Heart right ventricle (tissue), 16 donors: Measurements from ENCODE around the gene VCP. TPM values are rescaled to one million over a fixed set of nuclear protein-coding genes. Genes with fewer than 3 reads are reported as not detected.
A peak's percentile ranks its signal among the peaks of the same experiment; 100 is the strongest.

Experiments used
- ATAC-seq, 8 donors: fragments of 200-7000 bp; cut with Tn5 transposase; one replicate each; pipeline ENCODE4 v1.9.1; 2020; ENCODE audit warnings: mild to moderate bottlenecking in 8 of 8, moderate library complexity in 8 of 8, moderate number of reproducible peaks in 1 of 8
- DNase-seq, 2 donors: peaks; one replicate each; pipeline ENCODE4 v3.0.0-alpha.2; 2020
- H3K27ac ChIP-seq, 10 donors: fragments of 200-600 bp; sonication (generic) in 2 of 10; one replicate each; pipeline versions ENCODE4 v1.5.0 to v1.8.0; 2020 to 2022; ENCODE audit warnings: mild to moderate bottlenecking in 3 of 10
- H3K27me3 ChIP-seq, 7 donors: fragments of 200-600 bp; one replicate each; pipeline ENCODE4 v1.8.0; 2021 to 2022; ENCODE audit warnings: mild to moderate bottlenecking in 2 of 7
- H3K36me3 ChIP-seq, 9 donors: fragments of 200-600 bp; sonication (generic) in 1 of 9; one replicate each; pipeline versions ENCODE4 v1.5.0 to v1.8.0; 2020 to 2022; ENCODE audit warnings: mild to moderate bottlenecking in 2 of 9
- H3K4me1 ChIP-seq, 9 donors: fragments of 200-600 bp; sonication (generic) in 1 of 9; one replicate each; pipeline versions ENCODE4 v1.5.0 to v1.8.0; 2020 to 2022; ENCODE audit warnings: mild to moderate bottlenecking in 4 of 9
- H3K4me3 ChIP-seq, 10 donors: fragments of 200-600 bp; sonication (generic) in 2 of 10; one replicate each; pipeline versions ENCODE4 v1.5.0 to v1.8.0; 2020 to 2022; ENCODE audit warnings: mild to moderate bottlenecking in 7 of 10, moderate library complexity in 2 of 10
- H3K9me3 ChIP-seq, 11 donors: fragments of 200-600 bp in 10 of 11; sonication (generic) in 2 of 11; one replicate each; pipeline versions ENCODE4 v1.5.0 to v1.8.0; 2013 to 2022; ENCODE audit warnings: mild to moderate bottlenecking in 2 of 11, control low read depth in 1 of 11, moderate library complexity in 1 of 11
- WGBS, 2 donors: extraction: QIAGEN DNeasy Blood & Tissue Kit; methylation state at CpG; one replicate each; pipeline ENCODE4 v1.1.7; 2013; ENCODE audit warnings: inconsistent platforms in 1 of 2; 5-methylcytosine and 5-hydroxymethylcytosine counted together
- intact Hi-C, 10 donors: fragments of 100-400 bp; cut with DNase I; formaldehyde crosslinking; loops; one replicate each; pipeline versions ENCODE4 v1.11.1 to v1.14.2; 2022
- polyA plus RNA-seq, 2 donors: library from polyadenylated mRNA; stranded (reverse); fragments of 200-250 nt; gene quantifications; one replicate each; pipeline ENCODE4 v1.2.3, GENCODE V29; 2013
- total RNA-seq, 10 donors: library from RNA; stranded (reverse); fragmentation: NEBNext Ultra II Directional in 3 of 10; extraction: Animal tissue kit (Norgen Biotek cat#: 25700) in 3 of 10; gene quantifications; one replicate each; pipeline versions ENCODE4 v1.2.1 to v1.2.4, GENCODE V29; 2021 to 2023
- TF ChIP-seq, protein P1 (sequence below), 9 donors: fragments of 200-600 bp; sonication (generic) in 2 of 9; IDR thresholded peaks; one replicate each; pipeline versions ENCODE4 v1.5.0 to v1.8.0; 2021 to 2022; ENCODE audit warnings: antibody characterized with exemption in 9 of 9, mild to moderate bottlenecking in 5 of 9, moderate library complexity in 1 of 9
- donor health status: Arrhythmogenic right ventricular cardiomyopathy.
- donor health status: ischemic (EF 13 %, LVEDD 7.1; RV severe dilation, severe dysfunction).
- donor health status: healthy with polysubstance abuse.
- donor health status: DM: no; HTN: yes; CAD: no.
- donor health status: DM: no; HTN: no; CAD: no.
- donor health status: ischemic (EF 25% LVEDD 6.9; RV normal size, moderate dysfunction).
- donor health status: ischemic (EF 25% LVEDD 5.7; RV mildly dilated, moderate dysfunction).
- donor health status: healthy.
- donor health status: DM: yes; HTN: yes; CAD: no.
- donor health status: Ischemic cardiomyopathy.
- donor health status: ischemic (EF 35%, LVEDD 5.7; RV mildly dilated, moderate dysfunction).
- donor health status: nonischemic (EF 11% LVEDD 7.7; RV severe dilation, severe dysfunction).
- donor health status: DM: yes; HTN: yes; CAD: no.
- donor health status: PGD.
- donor health status: ischemic (EF 29% LVEDD 5.4; RV normal size, mild dysfunction).
- donor health status: nonischemic (EF 23%, LVEDD 6.1; RV moderate dilation, normal function).

Gene VCP
- total and polyA plus RNA-seq, 12 donors: 69.9 to 385 (median 287) TPM

DNA sequence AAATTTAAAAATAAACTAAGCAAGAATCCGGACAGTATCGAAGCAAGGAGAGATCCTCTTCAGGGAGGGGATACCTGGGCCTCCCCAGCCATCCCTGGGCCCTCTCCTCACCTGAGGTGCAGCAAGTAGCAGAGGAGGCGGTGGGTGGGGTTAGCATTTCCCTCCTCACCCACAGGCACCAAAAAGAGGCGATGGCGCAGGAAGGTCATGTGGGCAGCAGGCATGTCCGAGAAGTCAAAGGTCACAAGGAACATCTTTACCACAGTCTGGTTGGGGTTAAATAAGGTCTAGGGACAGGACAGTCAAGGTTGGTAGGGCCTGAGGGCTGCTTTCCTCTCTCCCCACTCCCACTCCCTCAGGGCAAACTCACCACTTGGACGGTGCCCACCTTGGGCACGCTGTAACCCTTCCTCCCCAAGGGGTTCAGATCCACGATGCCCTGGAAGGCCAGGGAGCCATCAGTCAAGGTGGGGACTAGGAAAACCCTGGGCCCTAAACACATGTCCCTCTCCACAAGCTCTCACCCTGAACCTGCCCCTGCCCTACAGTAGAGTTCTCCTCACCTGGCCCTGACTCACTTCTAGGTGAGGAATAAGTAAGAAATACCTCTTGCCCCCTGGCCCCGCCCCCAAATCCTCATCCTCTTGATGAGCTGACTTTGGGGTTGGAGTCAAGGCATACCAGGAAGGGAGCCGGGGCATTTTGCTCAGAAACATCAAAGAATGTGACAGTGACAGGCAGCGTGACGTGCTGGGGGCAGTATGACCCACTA lies 33.3 kb upstream of the VCP start:
- DNase-seq (no peak), ATAC-seq (no peak)
- Histone ChIP-seq H3K27ac (no peak overlapping the region), H3K27me3 (no peaks in the 10 kb centered on the region), H3K4me1 (peaks cover 9 to 44% (median 37%) of the 10 kb centered on the region in 9 donors), H3K36me3 (peaks cover 0 to 62% (median 41%) of the 10 kb centered on the region in 9 donors), H3K4me3 (no peak overlapping the region), H3K9me3 (no peaks in the 10 kb centered on the region)
- TF ChIP-seq, protein P1, sequence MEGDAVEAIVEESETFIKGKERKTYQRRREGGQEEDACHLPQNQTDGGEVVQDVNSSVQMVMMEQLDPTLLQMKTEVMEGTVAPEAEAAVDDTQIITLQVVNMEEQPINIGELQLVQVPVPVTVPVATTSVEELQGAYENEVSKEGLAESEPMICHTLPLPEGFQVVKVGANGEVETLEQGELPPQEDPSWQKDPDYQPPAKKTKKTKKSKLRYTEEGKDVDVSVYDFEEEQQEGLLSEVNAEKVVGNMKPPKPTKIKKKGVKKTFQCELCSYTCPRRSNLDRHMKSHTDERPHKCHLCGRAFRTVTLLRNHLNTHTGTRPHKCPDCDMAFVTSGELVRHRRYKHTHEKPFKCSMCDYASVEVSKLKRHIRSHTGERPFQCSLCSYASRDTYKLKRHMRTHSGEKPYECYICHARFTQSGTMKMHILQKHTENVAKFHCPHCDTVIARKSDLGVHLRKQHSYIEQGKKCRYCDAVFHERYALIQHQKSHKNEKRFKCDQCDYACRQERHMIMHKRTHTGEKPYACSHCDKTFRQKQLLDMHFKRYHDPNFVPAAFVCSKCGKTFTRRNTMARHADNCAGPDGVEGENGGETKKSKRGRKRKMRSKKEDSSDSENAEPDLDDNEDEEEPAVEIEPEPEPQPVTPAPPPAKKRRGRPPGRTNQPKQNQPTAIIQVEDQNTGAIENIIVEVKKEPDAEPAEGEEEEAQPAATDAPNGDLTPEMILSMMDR (IDR thresholded peaks at IDR 0.05): no peak
- intact Hi-C loops: loop anchor here in 1 of 10 donors (10.0 kb wide), 1 partner anchor 111 kb away; no protein-coding TSS in a partner anchor
- WGBS, 2 donors: 94 to 95% methylated on average over 13 of the region's 13 CpGs

DNA sequence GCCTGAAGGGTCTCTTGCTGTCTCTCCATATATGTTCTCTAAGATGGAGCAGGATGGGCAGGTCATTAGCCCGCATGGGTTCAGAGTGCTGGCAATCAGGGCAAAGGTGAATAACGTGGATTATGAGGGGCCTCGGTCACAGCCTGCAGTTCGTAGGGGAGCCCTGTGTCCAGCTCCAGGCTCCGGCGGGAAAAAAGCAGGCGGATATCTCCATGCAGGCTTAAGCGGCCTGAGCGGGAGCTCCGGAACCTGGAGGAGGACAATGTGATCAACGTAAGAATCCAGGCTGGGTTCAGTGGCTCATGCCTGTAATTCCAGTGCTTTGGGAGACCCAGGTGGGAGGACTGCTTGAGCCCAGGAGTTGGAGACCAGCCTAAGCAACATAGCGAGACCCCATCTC lies 32.7 kb upstream of the VCP start:
- no peaks in the 10 kb centered on the region for H3K27me3 ChIP-seq
- peaks cover 0 to 68% (median 48%) of the 10 kb centered on the region in 9 donors for H3K36me3 ChIP-seq
- ATAC-seq (no peak), DNase-seq (no peak)
- intact Hi-C loops: loop anchor here in 1 of 10 donors (10.0 kb wide), 1 partner anchor 110 kb away; no protein-coding TSS in a partner anchor
- H3K9me3 ChIP-seq: no peaks in the 10 kb centered on the region
- WGBS, 2 donors: 89 to 92% methylated on average over 12 of the region's 12 CpGs
- no peak overlapping the region for H3K27ac ChIP-seq
- H3K4me1 ChIP-seq: peaks cover 3 to 37% (median 30%) of the 10 kb centered on the region in 9 donors
- TF ChIP-seq, protein P1 (IDR thresholded peaks at IDR 0.05): no peak
- H3K4me3 ChIP-seq: no peak overlapping the region

DNA sequence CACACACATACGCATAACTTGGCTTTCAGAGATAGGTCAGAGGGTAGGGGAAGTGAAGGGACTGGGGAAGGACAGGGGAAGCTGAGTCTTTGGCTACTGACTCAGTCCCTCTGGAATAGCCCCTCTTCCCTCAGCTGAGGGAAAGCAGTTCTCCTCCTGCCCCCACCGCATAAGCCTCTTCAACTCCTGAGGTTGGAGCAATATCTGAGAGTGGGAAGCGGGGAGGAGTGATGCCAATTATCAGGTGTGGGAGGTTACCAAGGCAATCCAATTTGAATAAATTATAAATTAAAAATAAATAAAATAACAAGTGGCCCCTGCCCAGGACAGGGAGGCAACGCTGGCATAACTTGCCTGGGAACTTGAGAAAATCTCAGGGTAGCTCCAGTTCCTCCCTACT lies 32.2 kb upstream of the VCP start:
- no peaks in the 10 kb centered on the region for H3K9me3 ChIP-seq
- TF ChIP-seq, protein P1 (IDR thresholded peaks at IDR 0.05): no peak
- no peak overlapping the region for H3K4me3 ChIP-seq
- DNase-seq (no peak), ATAC-seq (no peak)
- peaks cover 3 to 33% (median 25%) of the 10 kb centered on the region in 9 donors for H3K4me1 ChIP-seq
- intact Hi-C loops: loop anchor here in 1 of 10 donors (10.0 kb wide), 1 partner anchor 110 kb away; no protein-coding TSS in a partner anchor
- peaks cover 0 to 73% (median 53%) of the 10 kb centered on the region in 9 donors for H3K36me3 ChIP-seq
- WGBS, 2 donors: 89 to 90% methylated on average over 4 of the region's 4 CpGs
- peak overlapping the region in 1 of 10 donors; percentile 91 for H3K27ac ChIP-seq
- no peaks in the 10 kb centered on the region for H3K27me3 ChIP-seq

DNA sequence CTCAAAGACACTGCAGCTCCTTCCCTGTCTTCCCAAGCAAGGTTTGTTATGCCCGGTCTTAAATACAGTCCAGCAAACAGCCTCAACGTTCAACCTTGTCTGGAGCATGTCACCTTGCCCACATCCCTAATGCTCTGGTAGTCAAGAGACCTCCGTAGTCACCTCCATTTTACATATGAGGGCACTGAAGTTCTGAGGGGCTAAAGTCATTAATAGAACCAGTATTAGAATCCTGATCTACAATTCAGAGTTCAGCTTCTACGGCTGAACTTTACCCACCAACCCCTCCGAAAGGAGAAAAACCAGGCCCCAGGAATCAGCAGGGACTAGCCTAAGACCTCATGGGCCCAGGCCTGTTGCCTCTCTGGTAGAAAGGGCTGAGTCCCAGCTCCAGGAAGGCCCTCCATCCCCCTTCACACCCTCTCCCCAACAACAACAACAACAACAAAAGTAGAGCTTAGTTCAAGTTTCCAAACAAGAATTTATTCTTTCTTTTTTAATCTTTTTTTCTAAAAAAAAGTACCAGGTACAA lies 31.3 kb upstream of the VCP start:
- peaks cover 0 to 76% (median 55%) of the 10 kb centered on the region in 9 donors for H3K36me3 ChIP-seq
- no peaks in the 10 kb centered on the region for H3K27me3 ChIP-seq
- no peak for DNase-seq
- ATAC-seq: no peak
- intact Hi-C loops: loop anchor here in 1 of 10 donors (10.0 kb wide), 1 partner anchor 109 kb away; no protein-coding TSS in a partner anchor
- H3K9me3 ChIP-seq: no peaks in the 10 kb centered on the region
- H3K4me3 ChIP-seq: peak overlapping the region in 9 of 10 donors; percentile 54 to 81 (median 71)
- WGBS, 2 donors: 26 to 37% methylated on average over 5 of the region's 5 CpGs
- peaks cover 3 to 27% (median 20%) of the 10 kb centered on the region in 9 donors for H3K4me1 ChIP-seq
- TF ChIP-seq, protein P1 (IDR thresholded peaks at IDR 0.05): no peak
- peak overlapping the region in 9 of 10 donors; percentile 80 to 91 (median 88) for H3K27ac ChIP-seq
